NB4 (cell line): ENCODE results near the gene ACKR4.

Source experiments
- CTCF ChIP-seq: IDR thresholded peaks from one replicate; pipeline ENCODE4 v1.5.1; 2012; ENCODE audit warnings: low read depth, low read length
- MYC ChIP-seq: IDR thresholded peaks from 2 replicates; pipeline ENCODE4 v1.6.1; 2011; ENCODE audit warnings: low read depth, low read length
- POLR2A ChIP-seq: IDR thresholded peaks from 2 replicates; pipeline ENCODE4 v1.6.1; 2011; ENCODE audit warnings: mild to moderate bottlenecking; ENCODE audit not compliant: insufficient read length; ENCODE audit errors: extremely low read depth
- TF ChIP-seq, protein P1 (sequence below): IDR thresholded peaks from 2 replicates; pipeline ENCODE4 v1.6.1; 2011; ENCODE audit warnings: low read depth, low read length

DNA sequence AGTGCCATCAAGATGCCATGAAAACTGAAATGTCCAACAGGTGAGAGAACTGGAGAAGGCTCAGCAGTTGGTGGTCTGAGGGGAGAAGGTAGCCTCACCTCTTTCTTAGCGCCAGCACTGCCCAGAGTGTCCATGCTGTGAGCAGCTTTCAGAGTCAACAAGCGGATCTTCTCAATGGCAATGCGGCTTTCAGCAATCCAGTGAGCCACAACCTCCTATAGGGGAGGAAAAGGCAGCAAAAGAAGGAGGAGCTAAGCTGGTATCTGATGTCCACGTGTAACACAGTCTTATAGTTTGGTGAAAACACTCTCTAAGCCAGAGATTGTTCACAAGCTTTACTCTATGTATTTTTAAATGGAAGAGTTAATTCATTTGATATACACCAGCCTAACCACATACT is 36.1 kb upstream of the ACKR4 start:
- TF ChIP-seq CTCF (no peak), POLR2A (no peak), MYC (no peak)
- TF ChIP-seq, protein P1, sequence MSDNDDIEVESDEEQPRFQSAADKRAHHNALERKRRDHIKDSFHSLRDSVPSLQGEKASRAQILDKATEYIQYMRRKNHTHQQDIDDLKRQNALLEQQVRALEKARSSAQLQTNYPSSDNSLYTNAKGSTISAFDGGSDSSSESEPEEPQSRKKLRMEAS = no peak
